ENCODE results near the gene EIF5A.

GRCh38 chr17:7330638-7331015, 23.2 kb downstream of the EIF5A start:
- TF ChIP-seq CTCF (IDR thresholded peaks at IDR 0.05) (no peak), POLR2AphosphoS5 (IDR thresholded peaks at IDR 0.05) (no peak), POLR2A (IDR thresholded peaks at IDR 0.05) (no peak)

All from breast epithelium (tissue), 3 donors.